ENCODE results near the gene MMP10. TPM values are rescaled to one million over a fixed set of nuclear protein-coding genes. Genes with fewer than 3 reads are reported as not detected.

The MMP10 gene
- total and polyA plus RNA-seq, 3 experiments from 2014 or later, result not detected

DNA sequence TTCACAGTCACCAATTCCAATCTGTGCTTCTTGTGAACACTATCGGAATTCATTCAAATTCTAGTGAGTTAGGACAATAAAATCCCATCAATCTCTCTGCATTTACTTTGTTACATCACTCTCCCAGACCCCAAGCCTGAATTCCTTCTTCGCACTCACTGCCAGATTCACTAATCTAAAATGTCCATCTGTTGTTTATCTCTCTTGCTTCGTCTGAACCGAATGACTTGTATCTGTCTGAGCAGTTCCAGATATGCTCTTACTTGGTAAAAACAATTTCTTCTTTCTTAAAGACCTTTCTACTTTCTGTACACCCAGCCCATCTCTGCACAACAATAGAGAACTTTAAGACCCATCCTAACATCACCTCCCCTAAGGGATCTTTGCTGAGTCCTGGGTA, 7.0 kb downstream of the MMP10 start:
- H3K36me3 ChIP-seq (ENCODE audit: insufficient read depth, low read length), result no peaks in the 10 kb centered on the region
- peaks cover 3 to 15% of the 10 kb centered on the region in 2 donors for H3K27me3 Mint-ChIP-seq
- H3K4me1 ChIP-seq (ENCODE audit: insufficient read depth, low read length), result no peaks in the 10 kb centered on the region
- H3K9me3 Mint-ChIP-seq, result peaks cover 0 to 2% (median 0%) of the 10 kb centered on the region in 5 donors
- no peaks in the 10 kb centered on the region for H3K4me1 Mint-ChIP-seq
- no peaks in the 10 kb centered on the region for H3K9me3 ChIP-seq (ENCODE audit: low read length)
- H3K27me3 ChIP-seq (ENCODE audit: insufficient read depth, low read length, poor library complexity, severe bottlenecking), result no peaks in the 10 kb centered on the region
- no peak overlapping the region for H3K27ac ChIP-seq (ENCODE audit: low read depth, low read length)
- POLR2A ChIA-PET, result no interaction called here
- H3K4me3 ChIP-seq (ENCODE audit: low read length), result no peak overlapping the region
- no peaks in the 10 kb centered on the region for H3K36me3 Mint-ChIP-seq
- CTCF ChIA-PET, result no interaction called here
- H3K27ac Mint-ChIP-seq, result peak overlapping the region in 1 of 8 donors; percentile 5
- H3K4me3 Mint-ChIP-seq, result no peak overlapping the region
- DNase-seq, result no peak

DNA sequence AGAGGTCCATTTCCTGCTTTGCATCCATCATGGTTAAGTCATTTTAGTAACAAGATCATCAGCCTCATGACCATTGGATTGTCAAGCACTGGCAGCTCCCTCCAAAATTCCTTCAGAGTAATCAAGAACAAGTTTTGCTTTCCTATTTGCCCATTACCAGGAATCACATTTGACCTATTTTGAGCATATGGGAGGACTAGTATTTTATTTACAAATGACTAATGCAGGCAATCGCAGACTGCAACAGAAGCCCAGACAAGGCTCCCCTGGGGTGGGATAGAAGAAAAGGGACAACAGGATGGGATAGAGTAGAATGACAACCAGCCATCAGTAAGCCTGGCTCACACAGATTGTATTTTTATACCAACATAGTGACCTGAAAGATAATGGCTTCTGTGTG, 9.1 kb downstream of the MMP10 start:
- H3K27ac ChIP-seq (ENCODE audit: low read depth, low read length), result no peak overlapping the region
- Mint-ChIP-seq H3K4me3 (no peak overlapping the region), H3K27ac (no peak overlapping the region), H3K27me3 (peaks cover 5 to 17% of the 10 kb centered on the region in 2 donors), H3K9me3 (peaks cover 0 to 1% (median 0%) of the 10 kb centered on the region in 5 donors), H3K36me3 (no peaks in the 10 kb centered on the region), H3K4me1 (no peaks in the 10 kb centered on the region)
- no peak for DNase-seq
- ChIA-PET CTCF (no interaction called here), POLR2A (no interaction called here)
- no peaks in the 10 kb centered on the region for H3K36me3 ChIP-seq (ENCODE audit: insufficient read depth, low read length)
- H3K4me1 ChIP-seq (ENCODE audit: insufficient read depth, low read length), result no peaks in the 10 kb centered on the region
- H3K9me3 ChIP-seq (ENCODE audit: low read length), result no peaks in the 10 kb centered on the region
- H3K4me3 ChIP-seq (ENCODE audit: low read length), result no peak overlapping the region
- H3K27me3 ChIP-seq (ENCODE audit: insufficient read depth, low read length, poor library complexity, severe bottlenecking), result no peaks in the 10 kb centered on the region

DNA sequence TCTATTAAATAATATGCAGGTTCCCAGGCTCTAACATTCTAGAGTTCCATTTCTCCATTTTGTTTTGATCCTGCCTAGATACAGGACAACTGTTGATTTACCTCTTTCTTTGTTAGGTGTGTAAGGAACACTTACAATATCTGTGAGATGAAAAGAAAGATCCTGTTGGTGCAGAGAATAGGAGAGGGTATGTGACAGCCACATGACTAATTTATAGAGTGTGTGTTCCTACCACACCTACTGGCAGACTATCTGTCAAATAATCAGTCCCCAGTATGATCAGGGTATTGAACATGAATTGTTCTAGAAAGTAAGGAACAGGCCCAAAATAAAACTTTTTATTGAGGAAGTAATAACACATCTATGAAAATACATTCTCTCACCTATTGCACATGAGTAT, 10.2 kb downstream of the MMP10 start:
- Histone ChIP-seq H3K27ac (ENCODE audit: low read depth, low read length) (no peak overlapping the region), H3K4me3 (ENCODE audit: low read length) (no peak overlapping the region), H3K4me1 (ENCODE audit: insufficient read depth, low read length) (no peaks in the 10 kb centered on the region), H3K9me3 (ENCODE audit: low read length) (no peaks in the 10 kb centered on the region), H3K27me3 (ENCODE audit: insufficient read depth, low read length, poor library complexity, severe bottlenecking) (no peaks in the 10 kb centered on the region), H3K36me3 (ENCODE audit: insufficient read depth, low read length) (no peaks in the 10 kb centered on the region)
- Mint-ChIP-seq H3K27me3 (peaks cover 7 to 17% of the 10 kb centered on the region in 2 donors), H3K4me3 (no peak overlapping the region), H3K27ac (no peak overlapping the region), H3K36me3 (no peaks in the 10 kb centered on the region), H3K9me3 (peaks cover 0 to 1% (median 0%) of the 10 kb centered on the region in 5 donors), H3K4me1 (no peaks in the 10 kb centered on the region)
- CTCF ChIA-PET, result no interaction called here
- no peak for DNase-seq
- POLR2A ChIA-PET, result no interaction called here

DNA sequence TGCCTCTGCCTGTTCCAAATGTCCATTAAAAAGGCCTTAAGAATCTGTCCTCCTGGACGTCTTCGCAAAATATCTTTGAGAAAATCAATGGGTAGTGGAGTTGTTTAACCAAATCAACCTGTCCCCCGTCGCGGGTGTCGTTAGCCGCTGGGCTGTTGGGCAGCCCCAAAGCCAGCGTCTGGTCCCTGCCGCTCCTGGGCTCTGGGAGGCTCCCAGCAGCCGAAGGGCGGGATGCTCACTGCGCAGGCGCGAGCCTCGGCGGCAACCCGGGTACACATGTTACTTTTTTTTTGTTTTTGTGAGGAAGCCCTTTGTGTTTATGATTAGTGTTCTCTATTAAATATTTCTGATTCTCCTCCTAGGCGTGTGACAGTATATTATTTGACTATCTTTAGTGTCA, 12.6 kb downstream of the MMP10 start:
- Histone ChIP-seq H3K27me3 (ENCODE audit: insufficient read depth, low read length, poor library complexity, severe bottlenecking) (no peaks in the 10 kb centered on the region), H3K36me3 (ENCODE audit: insufficient read depth, low read length) (no peaks in the 10 kb centered on the region), H3K4me1 (ENCODE audit: insufficient read depth, low read length) (no peaks in the 10 kb centered on the region), H3K9me3 (ENCODE audit: low read length) (no peaks in the 10 kb centered on the region), H3K4me3 (ENCODE audit: low read length) (no peak overlapping the region), H3K27ac (ENCODE audit: low read depth, low read length) (no peak overlapping the region)
- H3K27ac Mint-ChIP-seq, result no peak overlapping the region
- ChIA-PET CTCF (no interaction called here), POLR2A (no interaction called here)
- no peaks in the 10 kb centered on the region for H3K36me3 Mint-ChIP-seq
- peaks cover 7 to 17% of the 10 kb centered on the region in 2 donors for H3K27me3 Mint-ChIP-seq
- no peak overlapping the region for H3K4me3 Mint-ChIP-seq
- DNase-seq, result no peak
- H3K9me3 Mint-ChIP-seq, result peaks cover 0 to 1% (median 0%) of the 10 kb centered on the region in 5 donors
- H3K4me1 Mint-ChIP-seq, result no peaks in the 10 kb centered on the region

DNA sequence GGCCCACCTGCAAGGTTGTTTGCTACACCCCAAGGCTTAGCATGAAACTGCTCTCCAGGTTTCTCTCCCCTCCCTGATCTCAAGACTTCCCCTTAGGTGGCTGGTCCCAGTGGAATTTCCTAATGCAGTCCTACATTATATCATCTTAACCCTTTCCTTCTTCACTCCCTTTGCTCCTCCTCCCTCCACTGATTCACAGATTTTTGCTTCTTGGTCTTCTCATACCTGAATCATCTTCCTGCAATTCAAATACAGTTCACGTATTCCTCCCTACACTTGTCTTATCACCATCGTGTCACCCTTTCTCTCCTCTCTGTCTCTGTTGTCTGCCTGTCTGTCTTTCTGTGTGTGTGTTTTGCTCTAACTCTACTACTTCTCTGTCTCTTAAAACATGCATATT, 17.0 kb downstream of the MMP10 start:
- H3K4me1 ChIP-seq (ENCODE audit: insufficient read depth, low read length), result no peaks in the 10 kb centered on the region
- no peaks in the 10 kb centered on the region for H3K9me3 ChIP-seq (ENCODE audit: low read length)
- no peaks in the 10 kb centered on the region for H3K4me1 Mint-ChIP-seq
- H3K36me3 ChIP-seq (ENCODE audit: insufficient read depth, low read length), result no peaks in the 10 kb centered on the region
- H3K27me3 Mint-ChIP-seq, result peaks cover 4 to 6% of the 10 kb centered on the region in 2 donors
- DNase-seq, result no peak
- H3K4me3 ChIP-seq (ENCODE audit: low read length), result no peak overlapping the region
- no peaks in the 10 kb centered on the region for H3K9me3 Mint-ChIP-seq
- H3K27ac ChIP-seq (ENCODE audit: low read depth, low read length), result no peak overlapping the region
- no peak overlapping the region for H3K4me3 Mint-ChIP-seq
- no peaks in the 10 kb centered on the region for H3K27me3 ChIP-seq (ENCODE audit: insufficient read depth, low read length, poor library complexity, severe bottlenecking)
- no peaks in the 10 kb centered on the region for H3K36me3 Mint-ChIP-seq
- ChIA-PET CTCF (no interaction called here), POLR2A (no interaction called here)
- no peak overlapping the region for H3K27ac Mint-ChIP-seq

DNA sequence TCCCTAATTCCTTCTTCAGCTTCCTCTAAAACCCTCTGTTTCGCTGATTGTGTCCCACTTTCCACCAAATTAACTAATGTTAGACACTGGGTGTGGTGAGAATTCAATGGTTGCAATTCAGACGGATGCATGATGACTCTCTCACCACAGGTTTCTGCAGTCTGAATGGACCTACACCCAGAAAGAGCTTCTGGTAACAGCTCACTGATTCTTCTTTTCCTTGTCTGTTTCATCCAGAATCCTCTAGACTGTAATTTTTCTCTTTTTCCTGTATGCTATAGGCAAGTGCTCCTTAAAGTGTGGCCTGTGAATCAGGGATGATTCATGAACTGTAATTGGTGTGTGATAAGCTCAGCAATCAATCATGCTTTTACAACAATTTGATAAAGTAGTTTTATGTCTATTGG, 18.1 kb downstream of the MMP10 start:
- ChIA-PET POLR2A (no interaction called here), CTCF (no interaction called here)
- Histone ChIP-seq H3K4me3 (ENCODE audit: low read length) (no peak overlapping the region), H3K9me3 (ENCODE audit: low read length) (no peaks in the 10 kb centered on the region), H3K27me3 (ENCODE audit: insufficient read depth, low read length, poor library complexity, severe bottlenecking) (no peaks in the 10 kb centered on the region), H3K27ac (ENCODE audit: low read depth, low read length) (no peak overlapping the region), H3K4me1 (ENCODE audit: insufficient read depth, low read length) (no peaks in the 10 kb centered on the region), H3K36me3 (ENCODE audit: insufficient read depth, low read length) (no peaks in the 10 kb centered on the region)
- Mint-ChIP-seq H3K4me3 (no peak overlapping the region), H3K36me3 (no peaks in the 10 kb centered on the region), H3K9me3 (no peaks in the 10 kb centered on the region), H3K4me1 (no peaks in the 10 kb centered on the region), H3K27ac (no peak overlapping the region), H3K27me3 (peaks cover 2 to 12% of the 10 kb centered on the region in 2 donors)
- DNase-seq, result no peak

DNA sequence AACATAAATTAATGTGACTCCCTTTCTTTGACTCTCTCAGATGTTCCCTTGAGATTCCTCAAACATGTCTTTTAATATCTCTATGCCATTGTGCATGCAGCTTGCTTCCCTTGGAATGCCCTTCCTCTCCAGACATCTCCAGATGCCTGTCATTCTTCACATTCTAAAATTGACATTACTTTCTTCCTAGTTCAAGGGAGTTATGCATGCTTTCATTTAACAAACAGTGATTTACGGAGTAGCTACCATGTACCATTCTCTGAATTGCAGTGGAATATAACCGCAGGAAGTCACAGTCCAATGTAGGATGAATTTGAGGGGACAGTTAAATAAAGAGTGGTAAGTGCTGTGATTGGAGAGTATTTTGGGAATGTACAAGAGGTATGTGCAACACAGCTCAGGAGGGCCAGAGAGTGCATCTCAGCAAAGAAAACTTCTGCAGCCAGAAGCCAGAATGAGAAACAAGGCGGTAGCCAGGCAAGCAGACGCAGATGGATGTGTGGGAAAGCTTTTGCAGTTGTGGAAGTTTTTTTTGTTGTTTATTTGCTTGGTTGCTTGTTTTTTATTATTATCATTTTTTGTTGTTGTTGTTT, 18.7 kb downstream of the MMP10 start:
- Histone ChIP-seq H3K27ac (ENCODE audit: low read depth, low read length) (no peak overlapping the region), H3K36me3 (ENCODE audit: insufficient read depth, low read length) (no peaks in the 10 kb centered on the region), H3K4me1 (ENCODE audit: insufficient read depth, low read length) (no peaks in the 10 kb centered on the region), H3K27me3 (ENCODE audit: insufficient read depth, low read length, poor library complexity, severe bottlenecking) (no peaks in the 10 kb centered on the region), H3K4me3 (ENCODE audit: low read length) (no peak overlapping the region), H3K9me3 (ENCODE audit: low read length) (no peaks in the 10 kb centered on the region)
- Mint-ChIP-seq H3K27ac (no peak overlapping the region), H3K4me3 (no peak overlapping the region), H3K36me3 (no peaks in the 10 kb centered on the region), H3K9me3 (no peaks in the 10 kb centered on the region), H3K4me1 (no peaks in the 10 kb centered on the region), H3K27me3 (peaks cover 2 to 17% of the 10 kb centered on the region in 2 donors)
- no peak for DNase-seq
- ChIA-PET POLR2A (no interaction called here), CTCF (no interaction called here)

DNA sequence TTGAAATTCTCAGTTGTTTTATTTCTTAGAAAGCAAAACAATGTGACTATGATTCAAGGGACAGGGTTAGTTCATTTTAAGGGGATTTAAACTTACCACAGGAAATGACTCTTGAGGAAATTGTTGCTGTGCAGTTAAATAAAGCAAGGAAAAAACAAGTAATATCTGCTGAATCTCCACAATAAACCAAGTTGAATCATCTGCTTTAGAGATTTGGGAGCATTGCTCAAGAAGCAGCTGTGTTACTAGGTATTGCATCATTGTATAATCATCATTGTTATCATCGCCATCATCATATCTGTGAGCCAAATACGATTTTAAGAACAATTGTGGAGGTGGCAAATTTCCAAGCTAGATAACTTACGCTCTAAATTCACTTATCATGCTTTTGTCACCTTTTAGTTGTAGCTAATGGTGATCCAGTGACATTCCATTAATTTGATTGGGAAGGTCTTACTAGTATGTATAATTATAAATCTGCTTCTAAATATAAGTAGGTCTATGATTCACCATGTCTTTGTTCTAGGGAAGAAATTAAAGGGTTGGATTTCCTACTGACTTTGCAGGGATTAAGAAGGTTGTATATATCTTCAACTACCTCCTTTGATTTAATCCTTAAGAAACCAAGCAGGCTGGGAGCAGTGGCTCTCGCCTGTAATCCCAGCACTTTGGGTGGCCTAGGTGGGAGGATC, 19.9 kb downstream of the MMP10 start:
- ChIA-PET POLR2A (no interaction called here), CTCF (no interaction called here)
- H3K4me3 Mint-ChIP-seq, result no peak overlapping the region

More for the DNA sequence above, 19.9 kb downstream of the MMP10 start:
- H3K27me3 Mint-ChIP-seq, result peaks cover 6 to 24% of the 10 kb centered on the region in 2 donors
- Histone ChIP-seq H3K36me3 (ENCODE audit: insufficient read depth, low read length) (no peaks in the 10 kb centered on the region), H3K9me3 (ENCODE audit: low read length) (no peaks in the 10 kb centered on the region), H3K27ac (ENCODE audit: low read depth, low read length) (no peak overlapping the region), H3K27me3 (ENCODE audit: insufficient read depth, low read length, poor library complexity, severe bottlenecking) (no peaks in the 10 kb centered on the region), H3K4me3 (ENCODE audit: low read length) (no peak overlapping the region), H3K4me1 (ENCODE audit: insufficient read depth, low read length) (no peaks in the 10 kb centered on the region)
- H3K27ac Mint-ChIP-seq, result no peak overlapping the region
- no peaks in the 10 kb centered on the region for H3K4me1 Mint-ChIP-seq
- no peak for DNase-seq
- no peaks in the 10 kb centered on the region for H3K9me3 Mint-ChIP-seq
- no peaks in the 10 kb centered on the region for H3K36me3 Mint-ChIP-seq
